Mesenchymal stem cell (in vitro differentiated cells and primary cell): ENCODE results near the gene CABCOCO1.

Experiments
- DNase-seq: peaks from one replicate; pipeline ENCODE4 v3.0.0-alpha.2; 2013
- H2AFZ ChIP-seq: one replicate; pipeline ENCODE4 v1.6.1; 2013; ENCODE audit warnings: low read depth, mild to moderate bottlenecking, control low read depth, inconsistent platforms, low read length, moderate library complexity
- H2AK5ac ChIP-seq: 2 replicates; pipeline ENCODE4 v1.6.1; 2013; ENCODE audit warnings: low read length, moderate library complexity, mild to moderate bottlenecking, inconsistent platforms; ENCODE audit not compliant: severe bottlenecking
- H2BK120ac ChIP-seq: one replicate; pipeline ENCODE4 v1.6.1; 2013; ENCODE audit warnings: low read depth, mild to moderate bottlenecking, inconsistent platforms, low read length, moderate library complexity
- H2BK12ac ChIP-seq, 2 experiments: one replicate each; pipeline ENCODE4 v1.6.1; 2013; ENCODE audit warnings: inconsistent platforms in 2 of 2, low read length in 2 of 2, mild to moderate bottlenecking in 2 of 2, moderate library complexity in 2 of 2, control low read depth in 1 of 2
- H2BK15ac ChIP-seq: one replicate; pipeline ENCODE4 v1.6.1; 2013; ENCODE audit warnings: mild to moderate bottlenecking, low read depth, inconsistent platforms; ENCODE audit not compliant: poor library complexity, severe bottlenecking
- H2BK5ac ChIP-seq: 2 replicates; pipeline ENCODE4 v1.6.1; 2013; ENCODE audit warnings: low read depth, mild to moderate bottlenecking, low read length, control low read depth, inconsistent platforms; ENCODE audit not compliant: poor library complexity, severe bottlenecking
- H3K14ac ChIP-seq, 2 experiments: one replicate each; pipeline ENCODE4 v1.6.1; 2013; ENCODE audit warnings: inconsistent platforms in 2 of 2, low read length in 2 of 2, control low read depth in 1 of 2, mild to moderate bottlenecking in 1 of 2, moderate library complexity in 1 of 2
- H3K18ac ChIP-seq, 2 experiments: one replicate each; pipeline ENCODE4 v1.6.1; 2013; ENCODE audit warnings: inconsistent platforms in 2 of 2, low read length in 2 of 2, control low read depth in 1 of 2, low read depth in 1 of 2, mild to moderate bottlenecking in 1 of 2
- H3K23ac ChIP-seq, 2 experiments: one replicate each; pipeline ENCODE4 v1.6.1; 2013; ENCODE audit warnings: inconsistent platforms in 2 of 2, low read length in 2 of 2, mild to moderate bottlenecking in 2 of 2, moderate library complexity in 2 of 2, control low read depth in 1 of 2
- H3K27ac ChIP-seq: 2 replicates; pipeline ENCODE4 v1.5.1; 2013; ENCODE audit warnings: mild to moderate bottlenecking, moderate library complexity, low read length, control low read depth, inconsistent platforms; ENCODE audit not compliant: poor library complexity, severe bottlenecking
- H3K27me3 ChIP-seq, 2 experiments: 2 replicates each; pipeline versions ENCODE4 v1.6.1 to v1.7.0; 2013; ENCODE audit warnings: low read length in 2 of 2, mild to moderate bottlenecking in 2 of 2, moderate library complexity in 2 of 2, control low read depth in 1 of 2, inconsistent platforms in 1 of 2; ENCODE audit not compliant: control insufficient read depth in 1 of 2, insufficient read depth in 1 of 2
- H3K36me3 ChIP-seq, 2 experiments: 2 replicates each; pipeline versions ENCODE4 v1.6.1 to v1.7.0; 2013; ENCODE audit warnings: low read length in 2 of 2, control low read depth in 1 of 2, inconsistent platforms in 1 of 2, low read depth in 1 of 2, mild to moderate bottlenecking in 1 of 2; ENCODE audit not compliant: insufficient read depth in 2 of 2, control insufficient read depth in 1 of 2
- H3K4ac ChIP-seq, 2 experiments: one replicate each; pipeline ENCODE4 v1.6.1; 2013; ENCODE audit warnings: inconsistent platforms in 2 of 2, low read length in 2 of 2, mild to moderate bottlenecking in 2 of 2, moderate library complexity in 2 of 2, control low read depth in 1 of 2, low read depth in 1 of 2
- H3K4me1 ChIP-seq: 2 replicates; pipeline ENCODE4 v1.6.1; 2013; ENCODE audit warnings: low read depth, low read length, control low read depth; ENCODE audit not compliant: control insufficient read depth, insufficient read depth
- H3K4me2 ChIP-seq: 2 replicates; pipeline ENCODE4 v1.6.1; 2013; ENCODE audit warnings: low read length, mild to moderate bottlenecking, inconsistent platforms; ENCODE audit not compliant: poor library complexity, severe bottlenecking
- H3K4me3 ChIP-seq, 2 experiments: 2 replicates each; pipeline versions ENCODE4 v1.5.1 to v1.7.0; 2013; ENCODE audit warnings: low read length in 2 of 2, mild to moderate bottlenecking in 2 of 2, control low read depth in 1 of 2, low read depth in 1 of 2; ENCODE audit not compliant: insufficient read depth in 1 of 2
- H3K79me1 ChIP-seq: replicated peaks from 2 replicates; pipeline ENCODE4 v1.6.1; 2013; ENCODE audit warnings: mild to moderate bottlenecking, control low read depth, low read length, inconsistent platforms; ENCODE audit not compliant: poor library complexity, severe bottlenecking
- H3K9ac ChIP-seq: 2 replicates; pipeline ENCODE4 v1.7.0; 2013; ENCODE audit warnings: mild to moderate bottlenecking, low read length, moderate library complexity
- H3K9me3 ChIP-seq: 2 replicates; pipeline ENCODE4 v1.7.0; 2013; ENCODE audit warnings: mild to moderate bottlenecking, low read length; ENCODE audit not compliant: control insufficient read depth
- H4K8ac ChIP-seq: one replicate; pipeline ENCODE4 v1.6.1; 2013; ENCODE audit warnings: inconsistent platforms, mild to moderate bottlenecking, low read length, moderate library complexity
- H4K91ac ChIP-seq: one replicate; pipeline ENCODE4 v1.6.1; 2013; ENCODE audit warnings: mild to moderate bottlenecking, low read length, inconsistent platforms
- WGBS: methylation state at CpG from one replicate; pipeline ENCODE4 v1.1.7; 2013; ENCODE audit warnings: mixed read lengths; 5-methylcytosine and 5-hydroxymethylcytosine counted together

CABCOCO1 gene

DNA sequence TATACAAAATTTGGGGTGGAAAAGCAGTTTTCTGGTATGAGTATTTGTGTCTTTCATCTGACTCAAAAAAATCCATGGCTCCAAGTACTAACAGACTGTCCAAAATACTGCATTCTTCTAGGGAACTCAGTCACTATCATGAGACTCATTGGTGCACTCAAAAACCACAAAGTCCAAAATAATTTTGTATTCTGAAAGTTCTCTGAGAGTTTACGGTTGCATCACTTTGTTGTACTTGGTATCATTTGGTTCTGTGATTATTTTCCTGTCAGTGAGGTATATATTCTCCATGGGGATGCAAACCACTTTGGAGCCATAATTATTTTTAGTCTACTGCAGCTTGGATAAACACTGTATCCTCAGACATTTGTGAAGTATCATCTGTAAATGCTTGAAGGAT is 28.0 kb upstream of the CABCOCO1 start:
- no peak overlapping the region for H3K4me3 ChIP-seq
- WGBS = 57% methylated on average over 1 of the region's 1 CpG
- H4K8ac ChIP-seq = no peak overlapping the region
- peak; percentile 55 for DNase-seq
- H2BK5ac ChIP-seq = no peak overlapping the region
- peak overlapping the region; percentile 28 for H3K9ac ChIP-seq
- H3K36me3 ChIP-seq = no peaks in the 10 kb centered on the region
- H3K4me2 ChIP-seq = no peak overlapping the region
- peaks cover 2% of the 10 kb centered on the region for H3K4me1 ChIP-seq
- H4K91ac ChIP-seq = no peak overlapping the region
- H3K4ac ChIP-seq = no peak overlapping the region
- no peaks in the 10 kb centered on the region for H3K79me1 ChIP-seq
- H3K27me3 ChIP-seq = no peaks in the 10 kb centered on the region
- H2AFZ ChIP-seq = no peak overlapping the region
- H2BK120ac ChIP-seq = no peak overlapping the region
- H2AK5ac ChIP-seq = no peak overlapping the region
- no peak overlapping the region for H3K14ac ChIP-seq
- H3K9me3 ChIP-seq = no peaks in the 10 kb centered on the region
- no peak overlapping the region for H2BK15ac ChIP-seq
- no peak overlapping the region for H2BK12ac ChIP-seq
- H3K23ac ChIP-seq = no peak overlapping the region
- H3K27ac ChIP-seq = no peak overlapping the region
- H3K18ac ChIP-seq = no peak overlapping the region

- Histone ChIP-seq H3K9ac (peak overlapping the region; percentile 44), H3K4me3 (no peak overlapping the region), H2BK15ac (no peak overlapping the region), H2AFZ (no peak overlapping the region), H4K91ac (no peak overlapping the region), H3K23ac (no peak overlapping the region), H3K79me1 (no peaks in the 10 kb centered on the region), H3K18ac (no peak overlapping the region), H2BK5ac (no peak overlapping the region), H4K8ac (no peak overlapping the region), H2BK120ac (no peak overlapping the region), H3K27ac (peak overlapping the region; percentile 79), H3K4ac (no peak overlapping the region), H3K27me3 (no peaks in the 10 kb centered on the region), H3K9me3 (no peaks in the 10 kb centered on the region), H3K4me1 (peaks cover 3% of the 10 kb centered on the region), H3K36me3 (no peaks in the 10 kb centered on the region), H3K14ac (no peak overlapping the region), H2AK5ac (no peak overlapping the region), H3K4me2 (no peak overlapping the region), H2BK12ac (no peak overlapping the region)
- no peak for DNase-seq
- 100% methylated on average over 2 of the region's 2 CpGs for WGBS
These were observed 27.3 kb upstream of the CABCOCO1 start for GRCh38 chr10:61635471-61635870.

GRCh38 chr10:61635932-61636331 is 26.8 kb upstream of the CABCOCO1 start:
- no peaks in the 10 kb centered on the region for H3K79me1 ChIP-seq
- no peaks in the 10 kb centered on the region for H3K36me3 ChIP-seq
- H3K4me2 ChIP-seq = no peak overlapping the region
- peak overlapping the region; percentile 79 for H3K27ac ChIP-seq
- H3K23ac ChIP-seq = no peak overlapping the region
- H2AFZ ChIP-seq = no peak overlapping the region
- no peaks in the 10 kb centered on the region for H3K27me3 ChIP-seq
- peaks cover 3% of the 10 kb centered on the region for H3K4me1 ChIP-seq
- no peak overlapping the region for H4K91ac ChIP-seq
- no peak overlapping the region for H3K4ac ChIP-seq
- no peak overlapping the region for H2BK12ac ChIP-seq
- H4K8ac ChIP-seq = no peak overlapping the region
- no peak overlapping the region for H3K4me3 ChIP-seq
- peak overlapping the region; percentile 44 for H3K9ac ChIP-seq
- no peak overlapping the region for H2BK120ac ChIP-seq
- H2AK5ac ChIP-seq = no peak overlapping the region
- no peak overlapping the region for H2BK15ac ChIP-seq
- no peak for DNase-seq
- no peaks in the 10 kb centered on the region for H3K9me3 ChIP-seq
- no peak overlapping the region for H2BK5ac ChIP-seq
- H3K18ac ChIP-seq = no peak overlapping the region
- no peak overlapping the region for H3K14ac ChIP-seq

- WGBS = 92% methylated on average over 4 of the region's 4 CpGs
- no peaks in the 10 kb centered on the region for H3K9me3 ChIP-seq
These were observed 22.8 kb upstream of the CABCOCO1 start for GRCh38 chr10:61639952-61640351.

More at GRCh38 chr10:61639952-61640351, 22.8 kb upstream of the CABCOCO1 start:
- Histone ChIP-seq H3K18ac (no peak overlapping the region), H3K4me3 (no peak overlapping the region), H3K4me1 (peaks cover 1% of the 10 kb centered on the region), H3K4me2 (no peak overlapping the region), H3K79me1 (no peaks in the 10 kb centered on the region), H2AFZ (no peak overlapping the region), H3K23ac (no peak overlapping the region), H4K91ac (no peak overlapping the region), H3K27ac (no peak overlapping the region), H2BK12ac (no peak overlapping the region), H2AK5ac (no peak overlapping the region), H3K36me3 (no peaks in the 10 kb centered on the region), H2BK5ac (no peak overlapping the region), H3K9ac (no peak overlapping the region), H2BK15ac (no peak overlapping the region), H3K27me3 (no peaks in the 10 kb centered on the region), H4K8ac (no peak overlapping the region), H3K14ac (no peak overlapping the region), H2BK120ac (no peak overlapping the region), H3K4ac (no peak overlapping the region)
- DNase-seq = no peak
